ENCODE measurements around the gene MGLL. TPM values are rescaled to one million over a fixed set of nuclear protein-coding genes. Genes with fewer than 3 reads are reported as not detected.

Gene MGLL
- total RNA-seq, 1 experiment from 2014 or later: 0.94 TPM

- TF ChIP-seq SOX15 (CRISPR knock-in tag; IDR thresholded peaks at IDR 0.05): no peak
- TF ChIP-seq RORB (CRISPR knock-in tag; IDR thresholded peaks at IDR 0.05): no peak
- no peak for TF ChIP-seq ZNF232 (CRISPR knock-in tag; IDR thresholded peaks at IDR 0.05)
- ATAC-seq: no peak
- Mint-ChIP-seq H3K27ac (no peak overlapping the region), H3K9me3 (0 out of 2 replicates have a peak, but pooled peaks cover 3% of the 10 kb centered on the region), H3K27me3 (ENCODE audit: low read depth) (no peaks in the 10 kb centered on the region), H3K4me1 (peaks cover 2% of the 10 kb centered on the region; the same call in 1 of the 2 replicates), H3K4me3 (no peak overlapping the region), H3K36me3 (no peaks in the 10 kb centered on the region)
- no peak for DNase-seq (ENCODE audit: low spot score)
- ChIA-PET CTCF (interaction anchor here (1.1 kb wide), 1 partner anchor 65 kb away, joined by 3 read pairs; no protein-coding TSS in a partner anchor), POLR2A (no interaction called here)
Measured at GRCh38 chr3:127760791-127761440, 61.4 kb downstream of the MGLL start.

- TF ChIP-seq KAT7 (CRISPR knock-in tag; IDR thresholded peaks at IDR 0.05; ENCODE audit: borderline replicate concordance) (no peak), TP53 (CRISPR knock-in tag; IDR thresholded peaks at IDR 0.05) (no peak), ZSCAN18 (CRISPR knock-in tag; IDR thresholded peaks at IDR 0.05) (no peak), FOXK1 (CRISPR knock-in tag; IDR thresholded peaks at IDR 0.05) (no peak), ZNF671 (CRISPR knock-in tag; IDR thresholded peaks at IDR 0.05) (no peak), GRHL2 (CRISPR knock-in tag; IDR thresholded peaks at IDR 0.05; ENCODE audit: insufficient replicate concordance, severe bottlenecking) (no peak), ZNF416 (CRISPR knock-in tag; IDR thresholded peaks at IDR 0.05) (no peak), ZMAT4 (CRISPR knock-in tag; IDR thresholded peaks at IDR 0.05) (no peak), E2F1 (CRISPR knock-in tag; IDR thresholded peaks at IDR 0.05) (no peak), RORB (CRISPR knock-in tag; IDR thresholded peaks at IDR 0.05) (no peak), ZNF263 (CRISPR knock-in tag; IDR thresholded peaks at IDR 0.05; ENCODE audit: low read depth) (no peak)
- H3K4me3 Mint-ChIP-seq: no peak overlapping the region
- H3K27ac Mint-ChIP-seq: no peak overlapping the region
- no peaks in the 10 kb centered on the region for H3K36me3 Mint-ChIP-seq
- H3K9me3 Mint-ChIP-seq: 0 out of 2 replicates have a peak, but pooled peaks cover 3% of the 10 kb centered on the region
- no peaks in the 10 kb centered on the region for H3K27me3 Mint-ChIP-seq (ENCODE audit: low read depth)
- DNase-seq (ENCODE audit: low spot score): no peak
- no peak for ATAC-seq
- ChIA-PET CTCF (interaction anchor here (0.6 to 1.1 kb wide), 3 partner anchors 64 to 373 kb away, joined by 3 read pairs; no protein-coding TSS in a partner anchor), POLR2A (interaction anchor here (0.6 kb wide), 1 partner anchor 1034 kb away, joined by 3 read pairs; no protein-coding TSS in a partner anchor)
- H3K4me1 Mint-ChIP-seq: peaks cover 2% of the 10 kb centered on the region; the same call in 1 of the 2 replicates
Measured at GRCh38 chr3:127760361-127760760, 62.0 kb downstream of the MGLL start.

- no peak overlapping the region for H3K27ac Mint-ChIP-seq
- DNase-seq (ENCODE audit: low spot score): no peak
- no peaks in the 10 kb centered on the region for H3K36me3 Mint-ChIP-seq
- H3K27me3 Mint-ChIP-seq (ENCODE audit: low read depth): no peaks in the 10 kb centered on the region
- no peak overlapping the region for H3K4me3 Mint-ChIP-seq
- ATAC-seq: no peak
- H3K4me1 Mint-ChIP-seq: peaks cover 2% of the 10 kb centered on the region; the same call in 1 of the 2 replicates
- H3K9me3 Mint-ChIP-seq: 0 out of 2 replicates have a peak, but pooled peaks cover 3% of the 10 kb centered on the region
- POLR2A ChIA-PET: interaction anchor here (0.6 kb wide), 1 partner anchor 1034 kb away, joined by 3 read pairs; no protein-coding TSS in a partner anchor
- CTCF ChIA-PET: interaction anchor here (0.6 to 1.1 kb wide), 4 partner anchors 10 to 374 kb away, joined by 3 to 4 read pairs (median 3); no protein-coding TSS in a partner anchor
- no peak for TF ChIP-seq ESRRA (CRISPR knock-in tag; IDR thresholded peaks at IDR 0.05; ENCODE audit: borderline replicate concordance)
- no peak for TF ChIP-seq MYBL2 (CRISPR knock-in tag; IDR thresholded peaks at IDR 0.05)
- no peak for TF ChIP-seq FOXP1 (CRISPR knock-in tag; IDR thresholded peaks at IDR 0.05; ENCODE audit: borderline replicate concordance)
- TF ChIP-seq E2F4 (CRISPR knock-in tag; IDR thresholded peaks at IDR 0.05; ENCODE audit: borderline replicate concordance, low read depth): no peak
- TF ChIP-seq ATF2 (CRISPR knock-in tag; IDR thresholded peaks at IDR 0.05; ENCODE audit: borderline replicate concordance, low read depth): no peak
- TF ChIP-seq GABPB1 (CRISPR knock-in tag; IDR thresholded peaks at IDR 0.05): no peak
- TF ChIP-seq STAT6 (CRISPR knock-in tag; conservative IDR thresholded peaks at IDR 0.05; ENCODE audit: low read depth): no peak
- TF ChIP-seq HMGA2 (CRISPR knock-in tag; IDR thresholded peaks at IDR 0.05): no peak
- no peak for TF ChIP-seq ATF3 (CRISPR knock-in tag; conservative IDR thresholded peaks at IDR 0.05)
- TF ChIP-seq NR2C2 (CRISPR knock-in tag; IDR thresholded peaks at IDR 0.05): no peak
Measured at GRCh38 chr3:127759826-127760225, 62.5 kb downstream of the MGLL start.
